GM19043 (cell line): ENCODE results near the gene SGCA.

Source experiments
- ATAC-seq: cut with Tn5 transposase; IDR thresholded peaks from one replicate; pipeline ENCODE4 v1.9.1; 2021; ENCODE audit warnings: low read depth; ENCODE audit not compliant: unreplicated experiment

The SGCA gene

GRCh38 chr17:50180620-50181019 lies 14.8 kb downstream of the SGCA start:
- no peak for ATAC-seq

- no peak for ATAC-seq
Observed at GRCh38 chr17:50181144-50181543, 15.3 kb downstream of the SGCA start.

GRCh38 chr17:50181591-50182560 lies 16.1 kb downstream of the SGCA start:
- no peak for ATAC-seq

- no peak for ATAC-seq
Observed at GRCh38 chr17:50182783-50183420, 17.1 kb downstream of the SGCA start.

GRCh38 chr17:50183421-50183994 lies 17.7 kb downstream of the SGCA start:
- no peak for ATAC-seq

GRCh38 chr17:50184064-50184463 lies 18.3 kb downstream of the SGCA start:
- ATAC-seq = no peak

GRCh38 chr17:50184611-50185398 lies 19.0 kb downstream of the SGCA start:
- no peak for ATAC-seq

GRCh38 chr17:50185631-50186471 lies 20.0 kb downstream of the SGCA start:
- no peak for ATAC-seq

- ATAC-seq = no peak
Observed at GRCh38 chr17:50186661-50187393, 21.0 kb downstream of the SGCA start.

- ATAC-seq = no peak
Observed at GRCh38 chr17:50187394-50187725, 21.6 kb downstream of the SGCA start.

- no peak for ATAC-seq
Observed at GRCh38 chr17:50187751-50188530, 22.1 kb downstream of the SGCA start.

- ATAC-seq = no peak
Observed at GRCh38 chr17:50188531-50188920, 22.7 kb downstream of the SGCA start.

GRCh38 chr17:50188921-50189549 lies 23.2 kb downstream of the SGCA start:
- ATAC-seq = no peak

GRCh38 chr17:50189550-50190292 lies 23.9 kb downstream of the SGCA start:
- ATAC-seq = no peak

- ATAC-seq = no peak
Observed at GRCh38 chr17:50190293-50190602, 24.4 kb downstream of the SGCA start.

- no peak for ATAC-seq
Observed at GRCh38 chr17:50190603-50191358, 25.0 kb downstream of the SGCA start.
